ENCODE results near the gene UBE2L5. TPM values are rescaled to one million over a fixed set of nuclear protein-coding genes. Genes with fewer than 3 reads are reported as not detected.

UBE2L5 gene
- total RNA-seq, 2 donors from 2014 or later, result not detected

DNA sequence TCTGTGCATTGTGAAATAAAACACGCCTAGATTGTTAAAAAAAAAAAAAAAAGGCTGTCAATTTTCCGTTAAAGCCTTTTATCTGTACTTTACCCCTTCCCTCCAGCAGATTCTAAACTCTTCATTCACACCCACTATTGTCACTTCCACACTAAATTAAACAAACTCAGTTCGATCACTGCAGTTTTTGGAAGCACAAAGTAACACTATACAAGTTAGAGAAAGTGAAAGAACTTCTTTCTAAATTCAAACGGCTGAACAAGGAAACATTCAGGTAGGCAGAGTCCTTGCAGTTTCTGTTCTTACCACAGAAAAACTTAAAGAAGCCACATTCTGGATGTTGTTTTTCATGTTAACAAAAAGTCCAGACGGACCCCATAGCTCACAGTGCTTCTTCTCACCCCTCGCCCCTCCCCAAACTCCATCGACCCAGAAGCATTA is 27.5 kb upstream of the UBE2L5 start:
- no peaks in the 10 kb centered on the region for H3K9me3 Mint-ChIP-seq
- H3K36me3 Mint-ChIP-seq (ENCODE audit: insufficient read depth in 2 of 2), result no peaks in the 10 kb centered on the region
- ATAC-seq (replicated peaks in 1 of 2) (peak; percentile 81 to 85), DNase-seq (peak in 1 of 2 donors; percentile 30)
- peak overlapping the region; percentile 80 to 90 for H3K4me3 Mint-ChIP-seq
- peak overlapping the region; percentile 84 for H3K27ac Mint-ChIP-seq
- no peaks in the 10 kb centered on the region for H3K27me3 Mint-ChIP-seq (ENCODE audit: low read depth)
- peaks cover 55% of the 10 kb centered on the region for H3K4me1 Mint-ChIP-seq (ENCODE audit: low read depth)

DNA sequence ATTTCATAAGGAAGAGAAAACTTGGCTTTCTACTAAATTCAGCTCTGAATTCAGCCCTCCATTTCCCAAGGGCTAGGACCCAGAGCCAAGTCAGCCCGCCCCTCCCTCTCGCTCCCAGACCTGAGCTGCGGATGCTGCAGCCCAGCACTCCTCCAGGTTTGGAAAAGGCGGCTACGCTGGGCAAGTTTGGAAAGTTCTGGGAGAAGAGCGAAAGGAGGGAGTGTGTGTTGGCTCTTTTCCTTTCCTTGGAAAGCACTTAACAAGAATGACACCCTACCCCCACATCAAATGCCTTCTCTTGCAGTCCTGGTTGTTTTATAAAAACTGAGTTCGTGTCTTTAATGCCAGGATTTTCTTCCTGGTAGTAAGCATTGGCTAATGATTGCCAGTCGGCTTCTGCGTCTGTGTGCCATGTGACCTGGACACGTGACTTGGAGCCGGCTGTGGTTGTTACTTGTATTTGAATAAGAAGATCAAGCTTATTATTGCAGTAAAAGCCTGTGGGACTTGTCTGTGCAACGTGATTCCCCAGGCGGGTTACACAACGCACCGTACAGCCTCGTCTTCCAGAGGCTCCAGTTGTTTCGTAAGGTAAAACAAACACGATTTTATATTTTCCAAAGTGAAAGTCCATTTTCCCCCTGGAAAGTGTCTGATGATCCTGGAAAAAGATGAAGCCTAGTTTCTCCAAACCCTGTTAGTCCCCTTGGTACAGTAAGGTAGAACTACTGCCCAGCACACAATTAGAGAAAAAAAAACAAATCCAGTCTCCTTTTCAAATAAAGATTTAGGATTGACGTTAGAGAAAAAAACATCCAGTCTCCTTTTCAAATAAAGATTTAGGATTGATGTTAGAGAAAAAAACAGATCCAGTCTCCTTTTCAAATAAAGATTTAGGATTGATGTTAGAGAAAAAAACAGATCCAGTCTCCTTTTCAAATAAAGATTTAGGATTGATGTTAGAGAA is 26.8 kb upstream of the UBE2L5 start:
- ATAC-seq (replicated peaks in 1 of 2) (peak; percentile 68 to 74), DNase-seq (peak; percentile 64 to 65)
- Mint-ChIP-seq H3K27me3 (ENCODE audit: low read depth) (no peaks in the 10 kb centered on the region), H3K27ac (peak overlapping the region; percentile 84), H3K9me3 (no peaks in the 10 kb centered on the region), H3K36me3 (ENCODE audit: insufficient read depth in 2 of 2) (no peaks in the 10 kb centered on the region), H3K4me3 (peak overlapping the region; percentile 80 to 90), H3K4me1 (ENCODE audit: low read depth) (peaks cover 52% of the 10 kb centered on the region)

DNA sequence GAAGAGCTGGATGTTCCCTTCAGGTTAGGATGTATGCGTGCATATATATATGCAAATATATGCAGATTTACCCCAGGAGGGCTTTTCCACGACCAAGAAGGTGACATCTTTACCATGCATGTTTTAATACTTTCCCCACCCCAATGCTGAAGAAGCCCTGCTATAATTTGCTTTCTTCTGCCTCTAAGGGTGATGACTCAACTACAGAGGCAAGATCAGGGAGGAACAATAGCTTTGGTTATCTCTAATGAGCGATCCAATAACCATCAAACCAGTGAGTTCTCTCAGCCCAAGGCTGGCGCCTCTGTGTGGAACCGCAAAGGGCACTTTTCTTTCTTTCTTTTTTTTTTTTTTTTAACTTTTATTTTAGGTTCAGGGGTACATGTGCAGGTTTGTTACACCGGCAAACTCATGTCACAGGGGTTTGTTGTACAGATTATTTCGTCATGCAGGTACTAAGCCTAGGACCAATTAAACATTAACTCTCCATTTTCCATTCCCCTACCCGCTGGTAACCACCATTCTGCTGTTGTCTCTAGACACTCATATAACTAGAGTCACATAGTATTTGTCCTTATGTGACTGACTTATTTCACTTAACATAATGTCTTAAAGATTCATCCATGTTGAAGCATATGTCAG is 25.7 kb upstream of the UBE2L5 start:
- Mint-ChIP-seq H3K4me3 (peak overlapping the region; percentile 80 to 90), H3K27me3 (ENCODE audit: low read depth) (no peaks in the 10 kb centered on the region), H3K4me1 (ENCODE audit: low read depth) (peaks cover 52% of the 10 kb centered on the region), H3K27ac (peak overlapping the region; percentile 74), H3K36me3 (ENCODE audit: insufficient read depth in 2 of 2) (no peaks in the 10 kb centered on the region), H3K9me3 (no peaks in the 10 kb centered on the region)
- DNase-seq, result no peak
- ATAC-seq (replicated peaks in 1 of 2), result peak; percentile 32 to 49

DNA sequence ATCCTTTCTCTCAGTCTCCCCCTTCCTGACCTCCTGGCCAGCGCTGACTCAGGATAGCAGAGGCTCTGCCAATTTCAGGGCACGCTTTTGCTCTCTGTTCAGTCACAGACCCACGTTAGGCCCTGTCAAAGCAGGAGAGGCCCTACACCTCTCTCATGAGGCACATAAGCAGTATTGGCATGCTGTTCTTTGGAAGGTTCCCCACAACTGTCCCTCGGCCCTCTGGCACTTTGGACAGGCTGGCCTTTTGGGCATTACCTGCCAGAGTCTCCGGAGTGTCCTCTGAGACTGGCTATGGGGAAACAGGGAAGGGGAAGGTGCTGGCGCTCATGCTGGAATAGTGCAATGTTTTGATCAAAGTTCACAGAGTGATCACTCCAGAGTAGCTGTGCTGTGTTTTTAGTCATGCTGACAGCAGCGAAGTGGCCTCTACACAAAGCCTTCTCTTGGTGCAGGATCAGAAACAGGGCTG is 23.7 kb upstream of the UBE2L5 start:
- no peaks in the 10 kb centered on the region for H3K36me3 Mint-ChIP-seq (ENCODE audit: insufficient read depth in 2 of 2)
- H3K9me3 Mint-ChIP-seq, result no peaks in the 10 kb centered on the region
- H3K27me3 Mint-ChIP-seq (ENCODE audit: low read depth), result no peaks in the 10 kb centered on the region
- peaks cover 34% of the 10 kb centered on the region for H3K4me1 Mint-ChIP-seq (ENCODE audit: low read depth)
- no peak for DNase-seq
- no peak overlapping the region for H3K27ac Mint-ChIP-seq
- H3K4me3 Mint-ChIP-seq, result no peak overlapping the region
- ATAC-seq (replicated peaks in 1 of 2), result no peak

DNA sequence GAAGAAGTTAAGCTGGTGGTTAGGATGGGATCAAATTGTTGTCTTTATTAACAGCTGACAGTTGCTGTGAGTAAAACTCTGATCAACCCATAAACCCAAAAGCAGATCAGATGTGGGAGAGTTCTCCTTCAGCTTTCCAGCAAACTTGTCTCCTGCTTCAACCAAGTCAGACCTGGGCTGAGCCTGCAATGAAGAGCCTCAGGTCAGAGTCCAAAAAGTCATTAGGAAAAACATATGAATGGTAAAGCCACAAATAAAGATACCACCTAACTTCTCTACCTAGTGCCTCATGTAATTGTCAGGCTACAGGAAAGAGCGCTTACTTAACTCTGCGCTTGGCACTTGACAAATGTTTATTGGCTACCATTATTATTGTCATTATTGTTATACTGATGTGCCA is 21.9 kb upstream of the UBE2L5 start:
- no peaks in the 10 kb centered on the region for H3K27me3 Mint-ChIP-seq (ENCODE audit: low read depth)
- peaks cover 17% of the 10 kb centered on the region for H3K4me1 Mint-ChIP-seq (ENCODE audit: low read depth)
- ATAC-seq (replicated peaks in 1 of 2) (no peak), DNase-seq (no peak)
- no peaks in the 10 kb centered on the region for H3K9me3 Mint-ChIP-seq
- H3K36me3 Mint-ChIP-seq (ENCODE audit: insufficient read depth in 2 of 2), result no peaks in the 10 kb centered on the region
- no peak overlapping the region for H3K4me3 Mint-ChIP-seq
- H3K27ac Mint-ChIP-seq, result no peak overlapping the region

DNA sequence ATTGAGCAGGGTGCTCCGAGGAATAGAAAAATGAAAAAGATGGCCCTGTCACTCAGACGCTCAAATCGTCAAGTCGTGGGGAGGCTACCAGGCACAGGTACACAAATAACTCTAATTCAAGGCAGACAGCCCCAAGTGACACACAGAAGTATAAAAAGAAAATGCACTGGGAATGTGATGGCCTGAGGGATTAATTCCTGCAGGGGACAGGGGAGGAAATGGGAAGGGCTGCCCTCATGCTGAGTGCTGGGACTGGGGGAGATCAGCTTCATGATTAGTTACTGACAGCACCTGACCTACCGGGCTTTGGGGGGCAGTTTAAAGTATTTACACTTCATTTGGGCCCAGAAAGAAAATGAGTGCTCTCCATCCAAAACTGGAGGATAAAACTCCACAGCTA is 20.9 kb upstream of the UBE2L5 start:
- no peak for ATAC-seq (replicated peaks in 1 of 2)
- no peak for DNase-seq

DNA sequence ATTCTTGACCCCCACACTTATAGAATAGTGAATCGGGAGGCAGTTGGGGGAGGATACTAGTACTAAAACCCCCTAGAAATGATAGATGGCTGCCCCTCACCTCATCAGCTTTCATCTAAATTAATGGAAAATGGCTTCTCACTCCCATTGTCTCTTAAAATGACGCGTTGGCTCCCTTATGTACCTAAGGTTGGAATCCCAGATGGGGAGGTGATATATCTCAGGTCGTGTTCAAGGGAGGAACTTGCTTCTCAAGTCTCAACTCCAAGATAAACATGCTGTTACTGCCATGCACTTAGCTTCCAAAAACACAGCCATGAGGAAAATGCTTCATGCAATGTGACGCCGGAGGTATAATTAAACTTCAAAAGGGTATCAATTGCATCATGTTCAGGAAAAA is 18.8 kb upstream of the UBE2L5 start:
- Mint-ChIP-seq H3K27me3 (ENCODE audit: low read depth) (no peaks in the 10 kb centered on the region), H3K36me3 (ENCODE audit: insufficient read depth in 2 of 2) (peaks cover 0 to 2% of the 10 kb centered on the region in 2 donors), H3K9me3 (no peaks in the 10 kb centered on the region), H3K4me1 (ENCODE audit: low read depth) (peaks cover 5% of the 10 kb centered on the region), H3K4me3 (no peak overlapping the region), H3K27ac (no peak overlapping the region)
- DNase-seq (no peak), ATAC-seq (replicated peaks in 1 of 2) (no peak)

More for the DNA sequence above, 20.9 kb upstream of the UBE2L5 start:
- H3K9me3 Mint-ChIP-seq, result no peaks in the 10 kb centered on the region
- H3K27ac Mint-ChIP-seq, result no peak overlapping the region
- H3K36me3 Mint-ChIP-seq (ENCODE audit: insufficient read depth in 2 of 2), result no peaks in the 10 kb centered on the region
- H3K4me3 Mint-ChIP-seq, result no peak overlapping the region
- peaks cover 7% of the 10 kb centered on the region for H3K4me1 Mint-ChIP-seq (ENCODE audit: low read depth)
- H3K27me3 Mint-ChIP-seq (ENCODE audit: low read depth), result no peaks in the 10 kb centered on the region

DNA sequence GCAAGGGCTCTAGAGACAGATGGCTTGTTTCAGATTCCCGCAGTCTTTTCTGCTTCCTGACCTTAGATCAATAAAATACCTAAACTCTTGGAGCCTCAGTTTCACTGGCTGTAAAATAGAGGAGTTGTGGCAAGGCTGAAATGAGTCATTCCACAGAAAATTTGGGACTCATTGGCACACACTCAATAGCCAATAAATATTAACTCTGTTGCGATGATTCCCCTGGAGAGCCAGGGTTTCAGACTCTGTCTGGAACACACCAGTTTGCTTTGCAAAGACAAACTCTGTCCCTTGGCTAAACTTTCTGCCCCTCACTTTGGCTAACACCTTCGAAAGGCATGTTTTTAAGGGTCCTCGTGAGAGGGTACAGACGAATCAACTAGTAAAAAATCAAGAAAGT is 18.1 kb upstream of the UBE2L5 start:
- DNase-seq, result no peak

DNA sequence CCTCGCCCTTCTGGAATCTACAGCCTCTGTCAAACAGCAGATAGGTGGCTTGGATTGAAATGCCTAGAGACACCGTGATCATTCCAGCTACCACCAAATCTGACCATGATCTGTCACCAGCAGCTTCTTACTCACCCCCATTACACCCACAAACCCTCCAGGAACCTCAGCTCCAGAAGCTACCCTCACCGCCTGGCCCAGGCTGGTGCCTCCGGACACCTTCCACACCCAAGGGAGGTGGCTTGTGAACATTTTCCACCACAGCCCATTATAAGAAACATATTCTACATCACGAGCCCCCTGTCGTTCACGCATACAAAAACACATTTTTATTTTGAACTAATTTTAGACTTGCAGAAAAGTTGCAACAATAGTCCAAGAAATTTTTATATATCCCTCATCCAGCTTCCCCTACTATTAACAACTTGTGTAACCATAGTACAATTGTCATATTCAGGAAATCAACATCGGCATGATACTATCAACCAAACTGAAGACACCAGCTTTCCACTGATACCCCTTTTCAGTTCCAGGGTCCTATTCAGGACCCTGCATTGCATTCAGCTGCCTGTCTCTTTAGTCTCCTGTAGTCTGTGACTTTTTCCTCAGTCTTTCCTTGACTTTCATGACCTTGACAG is 15.4 kb upstream of the UBE2L5 start:
- Mint-ChIP-seq H3K27me3 (ENCODE audit: low read depth) (no peaks in the 10 kb centered on the region), H3K27ac (no peak overlapping the region), H3K9me3 (no peaks in the 10 kb centered on the region), H3K4me1 (ENCODE audit: low read depth) (peaks cover 8% of the 10 kb centered on the region), H3K36me3 (ENCODE audit: insufficient read depth in 2 of 2) (peaks cover 0 to 2% of the 10 kb centered on the region in 2 donors), H3K4me3 (no peak overlapping the region)
- ATAC-seq (replicated peaks in 1 of 2), result no peak
- DNase-seq, result no peak

More for the DNA sequence above, 18.1 kb upstream of the UBE2L5 start:
- peaks cover 0 to 2% of the 10 kb centered on the region in 2 donors for H3K36me3 Mint-ChIP-seq (ENCODE audit: insufficient read depth in 2 of 2)
- H3K27me3 Mint-ChIP-seq (ENCODE audit: low read depth), result no peaks in the 10 kb centered on the region
- H3K27ac Mint-ChIP-seq, result no peak overlapping the region
- ATAC-seq (replicated peaks in 1 of 2), result no peak
- no peak overlapping the region for H3K4me3 Mint-ChIP-seq
- H3K4me1 Mint-ChIP-seq (ENCODE audit: low read depth), result peaks cover 8% of the 10 kb centered on the region
- no peaks in the 10 kb centered on the region for H3K9me3 Mint-ChIP-seq

DNA sequence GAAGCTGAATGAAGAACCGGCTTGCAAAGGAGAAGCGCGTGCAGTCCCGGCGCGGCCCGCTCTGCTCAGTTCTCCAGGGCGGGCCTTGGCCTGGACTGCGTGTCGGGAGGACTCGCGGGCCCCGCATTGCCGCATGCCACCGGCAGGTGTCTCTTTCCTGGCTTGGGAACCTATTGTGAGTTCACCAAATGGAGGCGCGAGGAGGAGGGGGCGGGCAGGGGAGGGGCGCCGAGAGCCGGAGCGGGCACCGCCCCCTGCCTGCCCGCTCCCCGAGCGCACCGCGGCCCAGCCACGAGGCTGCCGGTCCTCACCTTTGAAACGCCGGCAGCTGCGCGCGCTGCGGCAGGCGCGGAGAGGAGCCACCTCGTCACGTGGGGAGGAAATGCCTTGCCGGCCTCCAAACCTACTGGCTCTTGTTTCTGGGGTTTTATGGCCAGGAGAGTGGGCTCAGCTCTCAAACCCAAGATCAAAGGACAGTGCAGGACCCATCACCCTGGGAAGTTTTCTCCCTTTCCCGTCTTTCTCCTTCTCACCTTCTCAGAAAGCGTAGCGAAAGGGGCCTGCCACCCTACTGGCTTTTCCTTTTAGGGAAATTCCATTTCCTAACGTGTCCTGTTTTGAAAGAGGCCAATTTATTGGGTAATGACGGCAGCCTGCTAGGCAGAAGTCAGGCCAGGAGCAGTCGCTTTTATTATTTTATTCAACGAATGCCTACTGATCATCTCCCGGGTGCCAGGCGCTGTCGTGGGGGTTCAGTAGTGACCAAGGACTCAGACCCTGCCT is 13.8 kb upstream of the UBE2L5 start:
- peaks cover 0 to 2% of the 10 kb centered on the region in 2 donors for H3K36me3 Mint-ChIP-seq (ENCODE audit: insufficient read depth in 2 of 2)
- peaks cover 14% of the 10 kb centered on the region for H3K4me1 Mint-ChIP-seq (ENCODE audit: low read depth)
- no peaks in the 10 kb centered on the region for H3K9me3 Mint-ChIP-seq
- H3K4me3 Mint-ChIP-seq, result peak overlapping the region; percentile 74 to 80
- DNase-seq (peak; percentile 93 to 95), ATAC-seq (replicated peaks in 1 of 2) (peak; percentile 96 to 98)
- no peak overlapping the region for H3K27ac Mint-ChIP-seq
- H3K27me3 Mint-ChIP-seq (ENCODE audit: low read depth), result no peaks in the 10 kb centered on the region

DNA sequence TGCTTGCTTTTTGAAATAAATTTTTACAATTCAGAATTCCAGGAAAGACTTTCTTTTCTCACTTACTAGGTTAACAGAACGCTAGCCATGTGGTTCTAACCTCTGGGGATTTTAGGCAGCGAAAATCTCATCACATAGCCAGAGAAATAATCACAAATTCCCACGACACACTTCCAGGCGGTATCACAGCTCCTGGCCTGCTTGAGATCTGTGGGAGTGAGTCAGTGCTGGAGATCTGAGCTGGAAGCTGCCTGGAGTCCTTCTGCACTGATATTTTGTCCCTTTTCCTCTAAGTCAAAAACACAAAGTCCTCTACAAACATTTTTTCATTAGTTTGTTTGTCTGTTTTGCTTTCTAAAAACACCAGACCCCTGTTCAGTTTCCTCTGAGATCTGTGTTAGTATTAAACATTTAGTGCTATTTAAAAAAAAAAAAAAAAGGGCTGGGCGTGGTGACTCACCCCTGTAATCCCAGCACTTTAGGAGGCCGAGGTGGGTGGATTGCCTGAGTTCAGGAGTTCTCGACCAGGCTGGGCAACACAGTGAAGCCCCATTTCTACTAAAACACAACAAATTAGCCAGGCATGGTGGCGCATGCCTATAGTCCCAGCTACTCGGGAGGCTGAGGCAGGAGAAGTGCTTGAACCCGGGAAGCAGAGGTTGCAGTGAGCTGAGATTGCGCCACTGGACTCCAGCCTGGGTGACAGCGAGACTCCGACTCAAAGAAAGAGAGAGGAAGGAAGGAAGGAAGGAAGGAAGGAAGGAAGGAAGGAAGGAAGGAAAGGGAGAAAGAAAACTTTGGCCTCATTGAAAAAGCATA is 12.2 kb upstream of the UBE2L5 start:
- H3K4me3 Mint-ChIP-seq, result no peak overlapping the region
- H3K27ac Mint-ChIP-seq, result no peak overlapping the region
- no peak for ATAC-seq (replicated peaks in 1 of 2)
- H3K36me3 Mint-ChIP-seq (ENCODE audit: insufficient read depth in 2 of 2), result peaks cover 0 to 2% of the 10 kb centered on the region in 2 donors
- H3K4me1 Mint-ChIP-seq (ENCODE audit: low read depth), result peaks cover 14% of the 10 kb centered on the region
- H3K9me3 Mint-ChIP-seq, result no peaks in the 10 kb centered on the region
- DNase-seq, result no peak
- H3K27me3 Mint-ChIP-seq (ENCODE audit: low read depth), result no peaks in the 10 kb centered on the region

DNA sequence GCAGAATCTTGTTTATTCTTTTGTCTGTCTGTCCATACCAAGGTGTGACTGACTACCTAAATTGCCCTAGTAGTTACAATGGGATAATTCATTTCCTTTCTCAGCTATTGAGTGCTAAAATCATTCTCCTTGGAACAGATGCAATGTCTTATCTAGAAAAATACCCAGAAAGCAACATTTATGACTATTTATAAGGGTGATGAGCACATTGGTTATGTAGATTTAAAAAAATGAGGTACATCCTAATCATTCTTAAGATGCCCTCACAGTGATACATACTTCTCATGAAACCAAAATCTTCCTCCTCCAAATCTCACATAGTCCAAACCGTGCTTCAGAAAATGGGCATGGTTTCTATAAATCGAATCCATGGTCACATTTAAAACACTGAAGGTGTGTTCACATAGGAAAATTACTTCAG is 11.6 kb upstream of the UBE2L5 start:
- H3K4me1 Mint-ChIP-seq (ENCODE audit: low read depth), result peaks cover 19% of the 10 kb centered on the region
- DNase-seq (no peak), ATAC-seq (replicated peaks in 1 of 2) (no peak)
- H3K4me3 Mint-ChIP-seq, result no peak overlapping the region
- H3K36me3 Mint-ChIP-seq (ENCODE audit: insufficient read depth in 2 of 2), result peaks cover 0 to 2% of the 10 kb centered on the region in 2 donors
- H3K27ac Mint-ChIP-seq, result no peak overlapping the region
- no peaks in the 10 kb centered on the region for H3K9me3 Mint-ChIP-seq
- H3K27me3 Mint-ChIP-seq (ENCODE audit: low read depth), result no peaks in the 10 kb centered on the region

Measured in activated T-cell treated with anti-CD3 and anti-CD28 coated beads, Interleukin-2, amount 50 U/mL, for 72 hours (primary cell).